GM19467 (cell line): ENCODE results near the gene FBXO28.

Source experiments
- ATAC-seq: cut with Tn5 transposase; IDR thresholded peaks from one replicate; pipeline ENCODE4 v1.9.1; 2021; ENCODE audit warnings: mild to moderate bottlenecking, moderate library complexity; ENCODE audit not compliant: unreplicated experiment

Gene FBXO28

GRCh38 chr1:224095339-224095738 is 18.6 kb upstream of the FBXO28 start:
- no peak for ATAC-seq

- ATAC-seq, result no peak
These were observed 18.0 kb upstream of the FBXO28 start for GRCh38 chr1:224095867-224096266.

GRCh38 chr1:224096773-224097172 is 17.1 kb upstream of the FBXO28 start:
- ATAC-seq, result no peak

GRCh38 chr1:224098007-224098406 is 15.9 kb upstream of the FBXO28 start:
- ATAC-seq, result no peak

- ATAC-seq, result peak; percentile 69
These were observed 7.2 kb upstream of the FBXO28 start for GRCh38 chr1:224106568-224107281.

GRCh38 chr1:224107282-224107625 is 6.7 kb upstream of the FBXO28 start:
- no peak for ATAC-seq

- ATAC-seq, result no peak
These were observed 4.9 kb upstream of the FBXO28 start for GRCh38 chr1:224108991-224109390.

- no peak for ATAC-seq
These were observed 3.9 kb upstream of the FBXO28 start for GRCh38 chr1:224109981-224110380.

GRCh38 chr1:224113005-224113404 is 906 bp upstream of the FBXO28 start:
- ATAC-seq, result no peak

GRCh38 chr1:224113545-224113917 is 380 bp upstream of the FBXO28 start:
- ATAC-seq, result peak; percentile 9

GRCh38 chr1:224114787-224115175 is 870 bp downstream of the FBXO28 start:
- no peak for ATAC-seq

- ATAC-seq, result no peak
These were observed 2.2 kb downstream of the FBXO28 start for GRCh38 chr1:224116131-224116530.

- ATAC-seq, result no peak
These were observed 4.8 kb downstream of the FBXO28 start for GRCh38 chr1:224118688-224119087.

- ATAC-seq, result no peak
These were observed 9.2 kb downstream of the FBXO28 start for GRCh38 chr1:224123136-224123535.

GRCh38 chr1:224124220-224124619 is 10.3 kb downstream of the FBXO28 start:
- no peak for ATAC-seq

GRCh38 chr1:224127925-224128819 is 14.3 kb downstream of the FBXO28 start:
- ATAC-seq, result no peak

- no peak for ATAC-seq
These were observed 17.3 kb downstream of the FBXO28 start for GRCh38 chr1:224131253-224131652.

GRCh38 chr1:224132901-224133300 is 19.0 kb downstream of the FBXO28 start:
- no peak for ATAC-seq

- ATAC-seq, result no peak
These were observed 19.9 kb downstream of the FBXO28 start for GRCh38 chr1:224133741-224134299.

GRCh38 chr1:224137518-224137917 is 23.6 kb downstream of the FBXO28 start:
- no peak for ATAC-seq

GRCh38 chr1:224138198-224138597 is 24.3 kb downstream of the FBXO28 start:
- ATAC-seq, result no peak

- ATAC-seq, result no peak
These were observed 27.8 kb downstream of the FBXO28 start for GRCh38 chr1:224141693-224142092.
